HepG2 (cell line): ENCODE measurements around the gene AFG1L. TPM values are rescaled to one million over a fixed set of nuclear protein-coding genes. Genes with fewer than 3 reads are reported as not detected.

Source experiments
- AFF4 ChIP-seq: sonication (generic); formaldehyde crosslinking; IDR thresholded peaks from 2 replicates; pipeline ENCODE4 v1.4.0; 2020; ENCODE audit warnings: missing genetic modification reagents
- IKZF1 ChIP-seq: fragments of 450-650 bp; IDR thresholded peaks from 2 replicates; pipeline ENCODE4 v1.7.1; 2016
- KAT7 ChIP-seq: IDR thresholded peaks from 2 replicates; pipeline ENCODE4 v1.6.1; 2018; ENCODE audit warnings: borderline replicate concordance, missing compliant biosample characterization
- KIAA2018 ChIP-seq: sonication (generic); formaldehyde crosslinking; IDR thresholded peaks from 2 replicates; pipeline ENCODE4 v1.5.0; 2020; ENCODE audit warnings: mild to moderate bottlenecking, missing genetic modification reagents, borderline replicate concordance
- PHF21A ChIP-seq: sonication (generic); formaldehyde crosslinking; IDR thresholded peaks from 2 replicates; pipeline ENCODE4 v1.5.0; 2020; ENCODE audit warnings: mild to moderate bottlenecking, missing genetic modification reagents
- PLSCR1 ChIP-seq: sonication (generic); formaldehyde crosslinking; IDR thresholded peaks from 2 replicates; pipeline ENCODE4 v1.5.0; 2020; ENCODE audit warnings: missing genetic modification reagents, mild to moderate bottlenecking, borderline replicate concordance
- RARA ChIP-seq: IDR thresholded peaks from 2 replicates; pipeline ENCODE4 v1.6.1; 2016; ENCODE audit warnings: missing genetic modification reagents, missing compliant biosample characterization
- RARG ChIP-seq: sonication (generic); formaldehyde crosslinking; IDR thresholded peaks from 2 replicates; pipeline ENCODE4 v1.4.0; 2020; ENCODE audit warnings: low read depth, mild to moderate bottlenecking, missing genetic modification reagents
- TCF7L2 ChIP-seq: IDR thresholded peaks from 2 replicates; pipeline ENCODE4 v1.6.1; 2011; ENCODE audit warnings: mild to moderate bottlenecking, low read depth, low read length, moderate library complexity
- TFDP2 ChIP-seq: sonication (generic); formaldehyde crosslinking; IDR thresholded peaks from 2 replicates; pipeline ENCODE4 v1.4.0; 2020; ENCODE audit warnings: missing genetic modification reagents
- WIZ ChIP-seq: sonication (generic); formaldehyde crosslinking; IDR thresholded peaks from 2 replicates; pipeline ENCODE4 v1.5.1; 2020; ENCODE audit warnings: mild to moderate bottlenecking, missing genetic modification reagents
- ZNF205 ChIP-seq: IDR thresholded peaks from 2 replicates; pipeline ENCODE4 v1.6.1; 2018; ENCODE audit warnings: missing biosample characterization, missing genetic modification reagents
- ZNF737 ChIP-seq: sonication (generic); formaldehyde crosslinking; IDR thresholded peaks from 2 replicates; pipeline ENCODE4 v1.5.0; 2020; ENCODE audit warnings: missing genetic modification reagents, mild to moderate bottlenecking, borderline replicate concordance
- ZNF788 ChIP-seq: sonication (generic); formaldehyde crosslinking; IDR thresholded peaks from 2 replicates; pipeline ENCODE4 v1.5.0; 2020; ENCODE audit warnings: mild to moderate bottlenecking, missing genetic modification reagents, borderline replicate concordance
- polyA plus RNA-seq, 8 experiments: library from polyadenylated mRNA; depleted of rRNA in 3 of 8; stranded (reverse) in 7 of 8; unstranded in 1 of 8; fragments of >200 nt; fragmentation: Illumina TruSeq in 4 of 8; extraction: Trizol in 4 of 8; gene quantifications; 2 replicates each; pipeline versions ENCODE4 v1.2.1 to v1.2.3, GENCODE V29; 2011 to 2016; ENCODE audit warnings: low read depth in 4 of 8, missing spikeins in 1 of 8, mixed read lengths in 1 of 8; ENCODE audit not compliant: insufficient read depth in 1 of 8
- total RNA-seq, 5 experiments: library from RNA; depleted of rRNA; stranded (reverse); fragments of >200 nt; fragmentation: Illumina TruSeq; extraction: Trizol; gene quantifications; 2 replicates each; pipeline ENCODE4 v1.2.3, GENCODE V29; 2016; ENCODE audit warnings: low read depth in 1 of 5

Gene AFG1L
- total and polyA plus RNA-seq, 2 of the 13 experiments (the other 11 are each of a cell fraction or from before 2014, with no cell fraction given): 3.1 to 14.0 TPM

GRCh38 chr6:108559884-108560462, 265.1 kb downstream of the AFG1L start (continued):
- TF ChIP-seq AFF4 (no peak), ZNF737 (CRISPR knock-in tag) (no peak), WIZ (CRISPR knock-in tag) (no peak), PHF21A (CRISPR knock-in tag) (no peak), IKZF1 (no peak), PLSCR1 (CRISPR knock-in tag) (no peak), ZNF205 (CRISPR knock-in tag) (no peak), RARG (CRISPR knock-in tag) (no peak), RARA (CRISPR knock-in tag) (0 out of 2 replicates have a peak, but pooled peaks have one; percentile 2), KAT7 (CRISPR knock-in tag) (no peak), ZNF788 (CRISPR knock-in tag) (no peak), TCF7L2 (no peak), KIAA2018 (CRISPR knock-in tag) (no peak), TFDP2 (CRISPR knock-in tag) (no peak; the same call in 1 of the 2 replicates)
